Measurements from ENCODE around the gene BRF1. TPM values are rescaled to one million over a fixed set of nuclear protein-coding genes. Genes with fewer than 3 reads are reported as not detected.

BRF1 gene
- 100 to 1,000 TPM in 1 of 4 donors, 10 to 100 TPM in 3; 37.9 to 102 (median 52.5) TPM for total RNA-seq

- no peaks in the 10 kb centered on the region for H3K9me3 ChIP-seq
- peak; percentile 97 for DNase-seq (ENCODE audit: low spot score in 2 of 2)
- whole genome bisulfite sequencing = 0% methylated on average over 1 of the region's 90 CpGs
- TF ChIP-seq POLR2A (IDR thresholded peaks at IDR 0.05) (peak in 1 of 2 donors; percentile 13), EP300 (IDR thresholded peaks at IDR 0.05) (no peak), POLR2AphosphoS5 (IDR thresholded peaks at IDR 0.05) (peak in 1 of 3 donors; percentile 48)
- TF ChIP-seq, protein P1, sequence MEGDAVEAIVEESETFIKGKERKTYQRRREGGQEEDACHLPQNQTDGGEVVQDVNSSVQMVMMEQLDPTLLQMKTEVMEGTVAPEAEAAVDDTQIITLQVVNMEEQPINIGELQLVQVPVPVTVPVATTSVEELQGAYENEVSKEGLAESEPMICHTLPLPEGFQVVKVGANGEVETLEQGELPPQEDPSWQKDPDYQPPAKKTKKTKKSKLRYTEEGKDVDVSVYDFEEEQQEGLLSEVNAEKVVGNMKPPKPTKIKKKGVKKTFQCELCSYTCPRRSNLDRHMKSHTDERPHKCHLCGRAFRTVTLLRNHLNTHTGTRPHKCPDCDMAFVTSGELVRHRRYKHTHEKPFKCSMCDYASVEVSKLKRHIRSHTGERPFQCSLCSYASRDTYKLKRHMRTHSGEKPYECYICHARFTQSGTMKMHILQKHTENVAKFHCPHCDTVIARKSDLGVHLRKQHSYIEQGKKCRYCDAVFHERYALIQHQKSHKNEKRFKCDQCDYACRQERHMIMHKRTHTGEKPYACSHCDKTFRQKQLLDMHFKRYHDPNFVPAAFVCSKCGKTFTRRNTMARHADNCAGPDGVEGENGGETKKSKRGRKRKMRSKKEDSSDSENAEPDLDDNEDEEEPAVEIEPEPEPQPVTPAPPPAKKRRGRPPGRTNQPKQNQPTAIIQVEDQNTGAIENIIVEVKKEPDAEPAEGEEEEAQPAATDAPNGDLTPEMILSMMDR (IDR thresholded peaks at IDR 0.05) = no peak
- peak within 1 kb of the TSS; percentile 95 for H3K27ac ChIP-seq
- no peaks in the 10 kb centered on the region for H3K27me3 ChIP-seq
- peak within 1 kb of the TSS; percentile 97 for H3K4me3 ChIP-seq
- no peaks in the 10 kb centered on the region for H3K36me3 ChIP-seq
- H3K4me1 ChIP-seq = peaks cover 25% of the 10 kb centered on the region
Measured at GRCh38 chr14:105300542-105301102, at the start of gene BRF1. Gene BRF1 (minus strand): TSS chr14:105301001. CDS start chr14:105300629, 372 bp downstream.

DNA sequence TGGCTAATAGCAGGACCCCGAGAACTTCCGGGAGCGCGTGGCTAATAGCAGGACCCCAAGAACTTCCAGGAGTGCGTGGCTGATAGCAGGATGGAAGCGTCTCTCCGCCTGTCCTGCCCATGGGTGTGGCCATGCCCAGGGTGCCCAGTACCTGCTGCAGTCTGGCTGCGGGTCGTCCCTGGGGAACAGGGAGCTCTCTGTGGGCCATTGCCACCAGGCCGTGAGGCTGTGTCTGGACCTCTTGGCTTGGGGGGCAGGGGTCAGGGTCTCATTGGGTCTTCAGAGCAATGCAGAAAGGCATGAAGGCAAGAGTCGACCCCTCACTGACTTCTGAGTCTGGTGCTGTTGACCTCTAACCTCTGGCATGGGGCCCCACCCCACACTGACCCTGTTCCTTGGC is 49.2 kb upstream of the BRF1 start:
- peaks cover 20% of the 10 kb centered on the region for H3K4me1 ChIP-seq
- WGBS = 92% methylated on average over 7 of the region's 11 CpGs
- H3K36me3 ChIP-seq = peaks cover 24% of the 10 kb centered on the region
- no peaks in the 10 kb centered on the region for H3K9me3 ChIP-seq
- H3K4me3 ChIP-seq = no peak overlapping the region
- no peaks in the 10 kb centered on the region for H3K27me3 ChIP-seq
- TF ChIP-seq, protein P1 (IDR thresholded peaks at IDR 0.05) = no peak
- TF ChIP-seq EP300 (IDR thresholded peaks at IDR 0.05) = no peak
- no peak for TF ChIP-seq POLR2AphosphoS5 (IDR thresholded peaks at IDR 0.05)
- TF ChIP-seq POLR2A (IDR thresholded peaks at IDR 0.05) = no peak
- no peak for DNase-seq (ENCODE audit: low spot score in 2 of 2)
- H3K27ac ChIP-seq = no peak overlapping the region

DNA sequence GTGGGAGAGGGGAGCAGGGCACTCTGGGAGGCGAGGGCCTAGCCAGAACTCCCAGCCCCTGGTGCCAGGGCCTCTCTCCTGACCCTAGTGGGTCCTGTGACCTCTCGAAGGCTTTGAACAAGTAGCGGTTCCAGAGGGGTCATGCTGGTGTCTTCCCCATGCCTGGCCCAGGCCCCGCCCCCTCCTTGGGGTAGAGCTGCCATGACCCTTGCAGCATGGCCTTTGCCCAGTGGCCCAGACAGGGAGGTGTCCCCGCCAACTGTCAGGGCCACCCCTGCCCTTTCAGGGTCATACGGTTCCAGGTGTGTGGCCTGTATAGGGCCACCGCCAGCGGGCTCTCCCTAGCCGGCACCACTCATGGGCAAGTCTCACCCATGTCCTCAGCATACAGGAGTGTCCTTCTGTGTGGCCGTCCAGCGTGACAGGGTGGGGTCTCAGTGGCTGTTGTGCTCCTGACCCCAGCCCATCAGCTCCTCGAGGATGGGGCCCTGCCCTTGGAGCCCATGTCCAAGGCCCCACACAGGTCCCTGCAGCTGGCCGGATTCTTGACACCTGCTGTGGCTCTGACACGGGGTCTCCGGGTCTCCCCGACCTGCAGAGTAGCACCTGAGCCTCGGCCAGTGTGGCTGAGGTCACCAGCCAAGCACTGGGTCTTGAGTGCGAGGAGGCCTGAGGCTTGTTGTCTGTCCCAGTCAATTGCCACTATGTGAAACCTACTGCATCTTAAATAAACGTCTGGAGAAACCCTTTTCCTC is 48.3 kb upstream of the BRF1 start:
- TF ChIP-seq POLR2AphosphoS5 (IDR thresholded peaks at IDR 0.05) = no peak
- TF ChIP-seq EP300 (IDR thresholded peaks at IDR 0.05) = no peak
- TF ChIP-seq, protein P1 (IDR thresholded peaks at IDR 0.05) = no peak
- TF ChIP-seq POLR2A (IDR thresholded peaks at IDR 0.05) = no peak
- Histone ChIP-seq H3K9me3 (no peaks in the 10 kb centered on the region), H3K27me3 (no peaks in the 10 kb centered on the region), H3K4me3 (no peak overlapping the region), H3K36me3 (peaks cover 16% of the 10 kb centered on the region), H3K4me1 (peaks cover 20% of the 10 kb centered on the region), H3K27ac (no peak overlapping the region)
- no peak for DNase-seq (ENCODE audit: low spot score in 2 of 2)
- WGBS = 93% methylated on average over 6 of the region's 19 CpGs

- H3K36me3 ChIP-seq = peaks cover 14% of the 10 kb centered on the region
- no peaks in the 10 kb centered on the region for H3K27me3 ChIP-seq
- H3K4me1 ChIP-seq = peaks cover 20% of the 10 kb centered on the region
- H3K4me3 ChIP-seq = no peak overlapping the region
- no peak overlapping the region for H3K27ac ChIP-seq
- TF ChIP-seq, protein P1 (IDR thresholded peaks at IDR 0.05) = no peak
- no peak for TF ChIP-seq POLR2AphosphoS5 (IDR thresholded peaks at IDR 0.05)
- TF ChIP-seq EP300 (IDR thresholded peaks at IDR 0.05) = no peak
- TF ChIP-seq POLR2A (IDR thresholded peaks at IDR 0.05) = no peak
- 90% methylated on average over 12 of the region's 26 CpGs for WGBS
- DNase-seq (ENCODE audit: low spot score in 2 of 2) = no peak
- no peaks in the 10 kb centered on the region for H3K9me3 ChIP-seq
Measured at GRCh38 chr14:105348169-105348944, 47.6 kb upstream of the BRF1 start.

- Histone ChIP-seq H3K27ac (no peak overlapping the region), H3K36me3 (peaks cover 14% of the 10 kb centered on the region), H3K4me3 (no peak overlapping the region), H3K4me1 (peaks cover 20% of the 10 kb centered on the region), H3K9me3 (no peaks in the 10 kb centered on the region), H3K27me3 (no peaks in the 10 kb centered on the region)
- no peak for DNase-seq (ENCODE audit: low spot score in 2 of 2)
- TF ChIP-seq POLR2AphosphoS5 (IDR thresholded peaks at IDR 0.05) = no peak
- TF ChIP-seq EP300 (IDR thresholded peaks at IDR 0.05) = no peak
- TF ChIP-seq, protein P1 (IDR thresholded peaks at IDR 0.05) = no peak
- no peak for TF ChIP-seq POLR2A (IDR thresholded peaks at IDR 0.05)
- 62% methylated on average over 7 of the region's 8 CpGs for WGBS
Measured at GRCh38 chr14:105347587-105347968, 46.8 kb upstream of the BRF1 start.

All from suprapubic skin (tissue), 4 donors.